OCI-LY7 (cell line): ENCODE data around the gene PIEZO1. TPM values are rescaled to one million over a fixed set of nuclear protein-coding genes. Genes with fewer than 3 reads are reported as not detected.

Source experiments
- BruUV-seq: library from RNA; stranded (reverse); fragments of 400-500 nt; replicated peaks from 2 replicates; lab custom pipeline; 2021; lab: Mats Ljungman, UMichigan
- CTCF ChIA-PET: fragments of 300-600 bp; sonication (Branson Sonifier 250); formaldehyde crosslinking; loops from one replicate; lab custom pipeline; 2022; ENCODE audit warnings: antibody characterized with exemption; ENCODE audit not compliant: unreplicated experiment; lab: Charles Lee
- POLR2A ChIA-PET: fragments of 300-600 bp; sonication (Branson Sonifier 250); formaldehyde crosslinking; loops from one replicate; lab custom pipeline; 2022; ENCODE audit warnings: antibody characterized with exemption; lab: Charles Lee
- DNase-seq: peaks from one replicate; pipeline ENCODE4 v3.0.0-alpha.2; 2015; ENCODE audit warnings: low spot score
- H2AFZ ChIP-seq: fragments of 200-600 bp; sonication (generic), shearing (Covaris generic); 2 replicates; pipeline ENCODE4 v1.6.1; 2014; ENCODE audit warnings: mild to moderate bottlenecking, antibody characterized with exemption, low read length, moderate library complexity
- H3K27ac ChIP-seq: fragments of 200-600 bp; sonication (generic); 2 replicates; pipeline ENCODE4 v1.5.1; 2014; ENCODE audit warnings: mixed run types, low read depth, mild to moderate bottlenecking, moderate library complexity, low read length, inconsistent platforms; ENCODE audit not compliant: poor library complexity, severe bottlenecking
- H3K36me3 ChIP-seq: fragments of 200-600 bp; sonication (generic); 2 replicates; pipeline ENCODE4 v1.6.1; 2014; ENCODE audit warnings: mild to moderate bottlenecking, antibody characterized with exemption, low read length, moderate library complexity, mixed read lengths; ENCODE audit not compliant: insufficient read depth
- H3K4me1 ChIP-seq: fragments of 200-600 bp; sonication (generic); 2 replicates; pipeline ENCODE4 v1.5.1; 2014; ENCODE audit warnings: mild to moderate bottlenecking, low read length; ENCODE audit not compliant: insufficient read depth, poor library complexity, severe bottlenecking
- H3K4me2 ChIP-seq: fragments of 200-600 bp; sonication (generic); 2 replicates; pipeline ENCODE4 v1.6.1; 2014; ENCODE audit warnings: mild to moderate bottlenecking, low read length
- H3K4me3 ChIP-seq: fragments of 200-600 bp; sonication (generic); 2 replicates; pipeline ENCODE4 v1.5.1; 2014; ENCODE audit warnings: mild to moderate bottlenecking, low read depth, low read length; ENCODE audit not compliant: poor library complexity, severe bottlenecking
- H3K79me2 ChIP-seq: fragments of 200-600 bp; sonication (generic); 2 replicates; pipeline ENCODE4 v1.6.1; 2016; ENCODE audit warnings: low read depth, mild to moderate bottlenecking, low read length, moderate library complexity, mixed read lengths; ENCODE audit not compliant: insufficient read depth
- H3K9me2 ChIP-seq: fragments of 200-600 bp; sonication (generic); 2 replicates; pipeline ENCODE4 v1.6.1; 2016; ENCODE audit warnings: mild to moderate bottlenecking, low read length, mixed read lengths; ENCODE audit not compliant: insufficient read depth
- H3K9me3 ChIP-seq: fragments of 200-600 bp; sonication (generic); 2 replicates; pipeline ENCODE4 v1.6.1; 2014; ENCODE audit warnings: mild to moderate bottlenecking, mixed run types, low read length, mixed read lengths
- H4K20me1 ChIP-seq: fragments of 200-600 bp; sonication (generic); 2 replicates; pipeline ENCODE4 v1.6.1; 2014; ENCODE audit warnings: mild to moderate bottlenecking, antibody characterized with exemption, low read length, moderate library complexity, mixed read lengths; ENCODE audit not compliant: insufficient read depth
- CTCF ChIP-seq: fragments of 200-600 bp; sonication (generic); conservative IDR thresholded peaks from 2 replicates; pipeline ENCODE4 v1.5.1; 2014; ENCODE audit warnings: mild to moderate bottlenecking, antibody characterized with exemption, low read length, moderate library complexity, mixed read lengths
- EZH2phosphoT487 ChIP-seq: fragments of 200-600 bp; sonication (generic); IDR thresholded peaks from 2 replicates; pipeline ENCODE4 v1.6.1; 2018; ENCODE audit warnings: low read depth, borderline replicate concordance, mild to moderate bottlenecking, mixed run types, antibody characterized with exemption, low read length, moderate library complexity, mixed read lengths
- intact Hi-C: fragments of 100-400 bp; cut with micrococcal nuclease; formaldehyde crosslinking; loops from one replicate; pipeline ENCODE4 v1.10.0; 2022; ENCODE audit not compliant: unreplicated experiment
- total RNA-seq, 2 experiments: library from RNA; depleted of rRNA in 1 of 2; stranded (reverse); fragments of >200 nt in 1 of 2; shearing (Covaris generic) in 1 of 2; gene quantifications; 2 replicates each; pipeline ENCODE4 v1.2.3, GENCODE V29; 2014 to 2022

Gene PIEZO1
- total RNA-seq, 2 experiments from 2014 or later: 144 to 154 TPM

DNA sequence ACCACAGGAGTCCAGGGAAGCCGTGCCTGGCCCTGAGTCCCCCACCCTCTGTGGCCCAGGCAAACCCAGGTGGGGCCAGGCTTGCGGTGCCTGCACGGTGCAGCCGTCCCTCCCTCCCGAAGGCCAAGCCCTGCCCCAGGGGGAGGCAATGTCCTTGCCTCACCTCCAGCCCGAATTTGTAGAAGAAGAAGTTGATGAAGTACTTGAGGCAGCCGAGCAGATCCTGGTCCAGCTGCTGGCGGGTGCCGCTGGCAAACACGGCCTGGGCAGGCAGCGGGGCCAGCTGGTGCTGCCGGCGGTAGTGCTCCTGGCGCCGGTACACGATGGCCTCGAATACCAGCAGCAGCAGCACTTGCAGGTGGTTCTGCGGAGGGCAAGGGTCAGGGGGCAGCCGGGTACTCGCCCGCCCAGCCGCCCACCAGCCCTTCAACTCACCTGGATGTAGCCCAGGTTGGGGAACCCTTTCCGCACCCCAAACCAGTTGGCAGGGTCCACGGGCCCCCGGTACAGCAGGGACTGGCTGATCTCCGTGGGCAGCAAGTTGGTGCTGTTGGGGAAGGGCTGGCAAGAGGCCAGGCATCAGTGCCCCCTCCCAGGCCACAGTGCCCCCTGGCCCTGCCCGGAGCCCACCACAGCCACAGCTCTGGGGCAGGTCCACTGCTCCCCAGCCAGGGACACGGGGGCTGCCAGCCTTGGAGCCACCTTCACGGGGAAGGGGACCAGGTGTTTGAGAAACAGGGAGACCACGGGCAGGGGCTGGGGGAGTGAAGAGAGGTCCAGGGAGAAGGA is 52.7 kb downstream of the PIEZO1 start:
- no peak overlapping the region for H3K4me2 ChIP-seq
- no peak overlapping the region for H3K4me3 ChIP-seq
- no peak for DNase-seq
- H3K9me3 ChIP-seq: no peaks in the 10 kb centered on the region
- no peak overlapping the region for H3K27ac ChIP-seq
- no peaks in the 10 kb centered on the region for H3K79me2 ChIP-seq
- TF ChIP-seq EZH2phosphoT487 (no peak), CTCF (no peak)
- CTCF ChIA-PET: no interaction called here
- intact Hi-C loops: no loop called here
- peaks cover under 1% of the 10 kb centered on the region for H3K4me1 ChIP-seq
- H4K20me1 ChIP-seq: no peaks in the 10 kb centered on the region; the same call in 1 of the 2 replicates
- peaks cover 33% of the 10 kb centered on the region; the same call in 1 of the 2 replicates for H3K36me3 ChIP-seq
- POLR2A ChIA-PET: no interaction called here
- no peak overlapping the region for H2AFZ ChIP-seq
- H3K9me2 ChIP-seq: no peaks in the 10 kb centered on the region
- no TSS peak for BruUV-seq

- Histone ChIP-seq H2AFZ (no peak overlapping the region), H4K20me1 (no peaks in the 10 kb centered on the region; the same call in 1 of the 2 replicates), H3K9me3 (no peaks in the 10 kb centered on the region), H3K4me2 (no peak overlapping the region), H3K27ac (no peak overlapping the region), H3K4me3 (no peak overlapping the region), H3K4me1 (no peaks in the 10 kb centered on the region), H3K9me2 (no peaks in the 10 kb centered on the region), H3K79me2 (no peaks in the 10 kb centered on the region), H3K36me3 (peaks cover 40% of the 10 kb centered on the region; the same call in 1 of the 2 replicates)
- DNase-seq: no peak
- no TSS peak for BruUV-seq
- intact Hi-C loops: no loop called here
- TF ChIP-seq CTCF (no peak), EZH2phosphoT487 (no peak)
- ChIA-PET CTCF (no interaction called here), POLR2A (no interaction called here)
Measured at GRCh38 chr16:88731699-88732098, 53.3 kb downstream of the PIEZO1 start.
